GM18519 (cell line): ENCODE measurements around the gene MCRS1.

ENCODE experiments used
- ATAC-seq: cut with Tn5 transposase; IDR thresholded peaks from one replicate; pipeline ENCODE4 v1.9.1; 2021; ENCODE audit warnings: mild to moderate bottlenecking, moderate library complexity; ENCODE audit not compliant: unreplicated experiment, low FRiP score

Gene MCRS1

GRCh38 chr12:49556391-49557186, 11.4 kb downstream of the MCRS1 start:
- no peak for ATAC-seq

- ATAC-seq, result no peak
These were observed 12.1 kb downstream of the MCRS1 start for GRCh38 chr12:49555631-49556390.

GRCh38 chr12:49554266-49554665, 13.7 kb downstream of the MCRS1 start:
- ATAC-seq, result no peak

GRCh38 chr12:49553512-49554088, 14.3 kb downstream of the MCRS1 start:
- ATAC-seq, result no peak

- ATAC-seq, result no peak
These were observed 15.0 kb downstream of the MCRS1 start for GRCh38 chr12:49552899-49553298.

GRCh38 chr12:49552425-49552824, 15.5 kb downstream of the MCRS1 start:
- no peak for ATAC-seq

GRCh38 chr12:49552014-49552413, 15.9 kb downstream of the MCRS1 start:
- ATAC-seq, result no peak

- ATAC-seq, result no peak
These were observed 17.2 kb downstream of the MCRS1 start for GRCh38 chr12:49550693-49551252.

- no peak for ATAC-seq
These were observed 17.9 kb downstream of the MCRS1 start for GRCh38 chr12:49549735-49550692.

- no peak for ATAC-seq
These were observed 18.9 kb downstream of the MCRS1 start for GRCh38 chr12:49548822-49549648.

GRCh38 chr12:49548481-49548821, 19.5 kb downstream of the MCRS1 start:
- no peak for ATAC-seq

- no peak for ATAC-seq
These were observed 20.8 kb downstream of the MCRS1 start for GRCh38 chr12:49547090-49547690.

- no peak for ATAC-seq
These were observed 21.5 kb downstream of the MCRS1 start for GRCh38 chr12:49546481-49546880.

- no peak for ATAC-seq
These were observed 22.1 kb downstream of the MCRS1 start for GRCh38 chr12:49545815-49546214.

- no peak for ATAC-seq
These were observed 23.8 kb downstream of the MCRS1 start for GRCh38 chr12:49543914-49544815.

GRCh38 chr12:49543221-49543913, 24.6 kb downstream of the MCRS1 start:
- no peak for ATAC-seq

- ATAC-seq, result no peak
These were observed 25.3 kb downstream of the MCRS1 start for GRCh38 chr12:49542592-49543160.
